Activated T-cell treated with anti-CD3 and anti-CD28 coated beads, Interleukin-2, amount 50 U/mL, for 72 hours (primary cell): ENCODE data around the gene CETN2. TPM values are rescaled to one million over a fixed set of nuclear protein-coding genes. Genes with fewer than 3 reads are reported as not detected.
"Not testable (repeated sequence)": the region's sequence is repeated elsewhere in the genome, so short reads cannot be mapped to it uniquely, and the experiment has no call there.

Source experiments
- ATAC-seq, 2 donors: fragments of 150-1000 bp; cut with Tn5 transposase; replicated peaks in 1 of 2; 2 replicates each; pipeline ENCODE4 v1.10.0; 2021; ENCODE audit warnings: moderate library complexity in 2 of 2, mild to moderate bottlenecking in 1 of 2
- DNase-seq, 2 donors: peaks; one replicate each; pipeline ENCODE4 v3.0.0; 2021 to 2022; ENCODE audit warnings: mixed read lengths in 1 of 2
- H3K27ac Mint-ChIP-seq: one replicate; pipeline ENCODE4 v1.8.0; 2022; ENCODE audit warnings: mild to moderate bottlenecking, moderate library complexity, mixed read lengths
- H3K27me3 Mint-ChIP-seq: one replicate; pipeline ENCODE4 v1.8.0; 2022; ENCODE audit warnings: low read depth, mixed read lengths
- H3K36me3 Mint-ChIP-seq, 2 donors: one replicate each; pipeline ENCODE4 v1.8.0; 2022; ENCODE audit warnings: mixed read lengths in 2 of 2, mild to moderate bottlenecking in 1 of 2; ENCODE audit not compliant: insufficient read depth in 2 of 2
- H3K4me1 Mint-ChIP-seq: one replicate; pipeline ENCODE4 v1.8.0; 2022; ENCODE audit warnings: low read depth, mixed read lengths
- H3K4me3 Mint-ChIP-seq, 2 donors: one replicate each; pipeline ENCODE4 v1.8.0; 2022; ENCODE audit warnings: mild to moderate bottlenecking in 2 of 2, mixed read lengths in 2 of 2, moderate library complexity in 2 of 2
- H3K9me3 Mint-ChIP-seq, 2 donors: one replicate each; pipeline ENCODE4 v1.8.0; 2022; ENCODE audit warnings: mixed read lengths in 2 of 2
- total RNA-seq, 2 donors: library from RNA; stranded (reverse); gene quantifications; one replicate each; pipeline ENCODE4 v1.2.3, GENCODE V29; 2022

CETN2 gene
- total RNA-seq, 2 donors from 2014 or later: 4.6 to 6.2 TPM

GRCh38 chrX:152850465-152850864 lies 19.9 kb upstream of the CETN2 start:
- DNase-seq: no peak
- ATAC-seq: no peak
- Mint-ChIP-seq H3K27me3 (peaks cover 23% of the 10 kb centered on the region), H3K9me3 (no peaks in the 10 kb centered on the region), H3K4me1 (no peaks in the 10 kb centered on the region), H3K27ac (no peak overlapping the region), H3K4me3 (no peak overlapping the region), H3K36me3 (peaks cover 1 to 3% of the 10 kb centered on the region in 2 donors)

GRCh38 chrX:152847281-152847680 lies 16.7 kb upstream of the CETN2 start:
- ATAC-seq (no peak), DNase-seq (no peak)
- Mint-ChIP-seq H3K36me3 (peaks cover 1 to 3% of the 10 kb centered on the region in 2 donors), H3K27ac (no peak overlapping the region), H3K4me3 (no peak overlapping the region), H3K9me3 (no peaks in the 10 kb centered on the region), H3K27me3 (peaks cover 11% of the 10 kb centered on the region), H3K4me1 (no peaks in the 10 kb centered on the region)

DNA sequence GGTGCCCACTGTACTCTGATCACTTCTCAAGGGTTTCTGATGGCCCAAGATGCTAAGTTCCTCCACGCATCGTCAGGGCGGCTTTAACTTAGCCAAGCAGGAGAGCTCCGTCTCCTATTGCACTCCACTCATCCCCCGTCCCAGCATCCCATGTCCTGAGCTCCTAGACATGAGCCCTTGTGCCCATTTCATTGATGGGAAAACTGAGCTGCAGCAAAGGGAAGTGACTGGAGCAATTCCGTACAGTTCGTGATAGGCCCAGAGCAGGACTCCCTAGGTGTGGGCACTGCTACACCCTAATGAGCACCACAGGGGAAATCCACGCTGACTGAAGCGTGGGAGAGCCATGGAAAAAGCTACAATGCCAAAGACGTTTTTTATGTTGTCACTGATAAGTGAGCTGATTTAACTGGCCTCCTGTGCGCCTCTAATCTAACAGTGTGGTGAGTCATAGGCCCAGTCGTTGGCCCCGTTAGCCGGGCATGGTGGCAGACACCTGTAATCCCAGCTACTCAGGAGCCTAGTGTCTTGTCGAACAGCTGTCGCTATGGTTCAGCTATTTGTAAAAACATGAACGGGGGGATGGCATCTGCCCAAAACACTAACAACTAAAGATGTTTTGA lies 15.2 kb upstream of the CETN2 start:
- Mint-ChIP-seq H3K4me1 (no peaks in the 10 kb centered on the region), H3K27me3 (peaks cover 11% of the 10 kb centered on the region), H3K36me3 (peaks cover 0 to 1% of the 10 kb centered on the region in 2 donors), H3K27ac (no peak overlapping the region), H3K9me3 (no peaks in the 10 kb centered on the region), H3K4me3 (no peak overlapping the region)
- ATAC-seq: no peak
- DNase-seq: no peak

- Mint-ChIP-seq H3K9me3 (no peaks in the 10 kb centered on the region), H3K4me3 (no peak overlapping the region), H3K27me3 (peaks cover 18% of the 10 kb centered on the region), H3K4me1 (no peaks in the 10 kb centered on the region), H3K27ac (no peak overlapping the region), H3K36me3 (peaks cover 0 to 5% of the 10 kb centered on the region in 2 donors)
- DNase-seq (no peak), ATAC-seq (no peak)
Observed at GRCh38 chrX:152844256-152844655, 13.7 kb upstream of the CETN2 start.

DNA sequence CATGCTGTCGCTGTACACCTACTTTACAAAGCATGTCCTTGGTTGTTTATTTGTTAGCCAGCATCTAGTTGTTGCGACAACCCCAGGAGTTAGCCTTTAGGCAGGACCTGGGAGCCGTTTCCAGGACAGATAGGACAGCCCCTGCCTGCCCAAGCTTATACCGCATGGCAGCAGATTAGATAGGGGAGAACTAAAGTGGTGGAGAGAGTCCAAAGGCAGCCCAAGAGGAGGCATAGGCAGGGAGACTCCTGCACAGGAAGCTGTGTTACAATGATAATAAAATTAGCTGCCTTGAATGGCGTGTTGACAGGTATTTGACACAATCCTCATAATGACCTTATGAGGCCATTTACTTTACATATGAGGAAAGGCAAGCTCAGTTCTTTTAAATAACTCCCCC lies 13.3 kb upstream of the CETN2 start:
- H3K4me1 Mint-ChIP-seq: no peaks in the 10 kb centered on the region
- H3K27me3 Mint-ChIP-seq: peaks cover 15% of the 10 kb centered on the region
- H3K4me3 Mint-ChIP-seq: no peak overlapping the region
- peaks cover 0 to 5% of the 10 kb centered on the region in 2 donors for H3K36me3 Mint-ChIP-seq
- H3K9me3 Mint-ChIP-seq: no peaks in the 10 kb centered on the region
- no peak overlapping the region for H3K27ac Mint-ChIP-seq
- DNase-seq: no peak
- ATAC-seq: no peak

DNA sequence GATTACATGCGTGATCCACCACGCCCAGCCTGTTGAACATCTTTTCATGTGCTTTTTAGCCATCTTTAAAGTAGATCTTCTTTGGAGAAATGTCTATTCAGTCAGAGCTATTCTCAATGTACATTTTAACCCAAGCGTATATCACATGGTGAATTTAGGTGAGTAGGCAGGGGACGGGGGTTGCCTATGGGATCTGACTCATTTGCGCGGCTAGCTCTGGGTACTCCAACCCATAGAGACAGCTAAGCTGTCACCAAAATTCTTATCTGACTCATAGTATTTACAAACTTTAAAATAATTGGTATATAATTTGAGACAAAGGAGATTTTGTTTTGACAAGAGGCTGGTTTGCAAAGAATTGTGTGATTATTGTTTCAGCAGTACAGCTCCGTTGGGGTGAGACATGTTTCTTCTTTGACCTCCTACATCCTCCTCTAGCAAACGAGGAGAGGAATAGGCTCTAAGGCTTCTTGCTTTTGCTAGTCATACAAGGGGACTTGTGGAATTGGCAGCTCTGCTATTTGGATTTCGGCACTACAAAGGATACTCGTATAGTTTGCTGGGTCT lies 12.3 kb upstream of the CETN2 start:
- Mint-ChIP-seq H3K4me3 (no peak overlapping the region), H3K27ac (no peak overlapping the region), H3K9me3 (no peaks in the 10 kb centered on the region), H3K27me3 (peaks cover 7% of the 10 kb centered on the region), H3K4me1 (no peaks in the 10 kb centered on the region), H3K36me3 (peaks cover 0 to 4% of the 10 kb centered on the region in 2 donors)
- ATAC-seq (no peak), DNase-seq (no peak)

- H3K4me3 Mint-ChIP-seq, DNase-seq, ATAC-seq, H3K27ac Mint-ChIP-seq, H3K9me3 Mint-ChIP-seq: not testable (repeated sequence)
- peaks cover 16% of the 10 kb centered on the region for H3K4me1 Mint-ChIP-seq
- H3K36me3 Mint-ChIP-seq: peaks cover 3 to 10% of the 10 kb centered on the region in 2 donors
- H3K27me3 Mint-ChIP-seq: peaks cover 19% of the 10 kb centered on the region
Observed at GRCh38 chrX:152835470-152835869, 4.9 kb upstream of the CETN2 start.

DNA sequence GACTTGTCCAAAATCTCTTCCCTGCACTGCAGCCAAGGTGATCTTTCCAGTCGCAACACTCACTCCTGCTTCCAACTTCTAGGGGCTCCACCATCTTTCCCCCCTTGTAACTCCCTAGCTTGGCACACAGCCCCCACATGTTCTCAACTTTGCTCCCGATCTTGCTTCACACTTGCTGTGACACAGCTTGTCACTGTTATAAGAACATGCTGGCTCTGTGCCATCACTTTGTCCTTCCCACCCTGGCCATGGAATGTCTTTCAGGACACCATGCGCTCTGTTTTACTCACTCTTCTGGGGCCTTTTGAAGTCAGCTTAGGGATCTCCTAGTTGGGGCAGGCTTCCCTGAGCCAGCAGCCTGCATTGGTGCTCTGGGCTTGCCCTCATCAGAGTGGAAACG lies 2.8 kb upstream of the CETN2 start:
- Mint-ChIP-seq H3K4me3 (no peak overlapping the region), H3K9me3 (no peaks in the 10 kb centered on the region), H3K27me3 (peaks cover 18% of the 10 kb centered on the region), H3K4me1 (peaks cover 16% of the 10 kb centered on the region), H3K27ac (no peak overlapping the region), H3K36me3 (peaks cover 3 to 7% of the 10 kb centered on the region in 2 donors)
- ATAC-seq (no peak), DNase-seq (no peak)

DNA sequence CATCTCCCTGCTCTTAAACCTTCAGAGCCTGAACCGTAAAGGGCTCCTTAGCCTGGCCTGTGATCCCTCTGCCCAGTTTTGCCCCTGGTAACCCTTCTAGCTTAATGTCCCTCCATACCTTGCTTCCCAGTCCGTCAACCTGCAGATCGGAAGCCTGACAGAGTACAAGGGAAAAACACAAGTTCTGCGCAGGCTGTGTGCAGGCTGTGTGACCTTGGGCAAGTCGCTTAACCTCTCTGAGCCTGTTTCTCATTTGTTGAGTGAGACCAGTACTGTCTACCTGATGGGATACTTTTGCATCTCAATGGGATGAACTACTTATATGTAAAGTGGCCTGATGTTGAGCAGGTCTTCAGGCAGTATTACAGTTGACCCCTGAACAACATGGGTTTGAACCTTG lies 2.0 kb upstream of the CETN2 start:
- peaks cover 16% of the 10 kb centered on the region for H3K4me1 Mint-ChIP-seq
- DNase-seq (no peak), ATAC-seq (no peak)
- peaks cover 3 to 7% of the 10 kb centered on the region in 2 donors for H3K36me3 Mint-ChIP-seq
- peak overlapping the region; percentile 94 to 96 for H3K4me3 Mint-ChIP-seq
- no peaks in the 10 kb centered on the region for H3K9me3 Mint-ChIP-seq
- peaks cover 18% of the 10 kb centered on the region for H3K27me3 Mint-ChIP-seq
- H3K27ac Mint-ChIP-seq: peak overlapping the region; percentile 6

DNA sequence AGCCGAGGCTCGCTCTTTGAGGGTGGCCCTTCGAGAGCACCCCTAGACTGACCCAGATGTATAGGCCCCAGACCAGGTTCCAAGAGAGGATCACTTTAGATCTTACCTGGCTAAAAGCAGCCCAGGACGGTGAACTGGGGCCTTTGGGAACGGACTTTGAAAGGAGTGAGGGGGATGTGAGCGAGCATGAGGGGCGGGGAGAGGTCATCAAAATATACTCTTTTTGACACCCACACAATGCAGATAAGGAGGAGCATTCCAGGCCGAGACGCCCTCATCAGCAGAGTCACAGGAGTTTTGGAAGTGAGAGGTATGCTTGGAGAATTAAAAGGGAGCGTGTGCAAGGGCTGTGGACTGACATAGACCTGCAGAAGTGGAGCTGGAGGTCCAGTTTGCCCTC lies 834 bp upstream of the CETN2 start:
- Mint-ChIP-seq H3K4me1 (peaks cover 16% of the 10 kb centered on the region), H3K27me3 (peaks cover 18% of the 10 kb centered on the region), H3K27ac (no peak overlapping the region), H3K4me3 (peak overlapping the region; percentile 94 to 96), H3K36me3 (peaks cover 0 to 2% of the 10 kb centered on the region in 2 donors), H3K9me3 (no peaks in the 10 kb centered on the region)
- ATAC-seq (no peak), DNase-seq (no peak)

DNA sequence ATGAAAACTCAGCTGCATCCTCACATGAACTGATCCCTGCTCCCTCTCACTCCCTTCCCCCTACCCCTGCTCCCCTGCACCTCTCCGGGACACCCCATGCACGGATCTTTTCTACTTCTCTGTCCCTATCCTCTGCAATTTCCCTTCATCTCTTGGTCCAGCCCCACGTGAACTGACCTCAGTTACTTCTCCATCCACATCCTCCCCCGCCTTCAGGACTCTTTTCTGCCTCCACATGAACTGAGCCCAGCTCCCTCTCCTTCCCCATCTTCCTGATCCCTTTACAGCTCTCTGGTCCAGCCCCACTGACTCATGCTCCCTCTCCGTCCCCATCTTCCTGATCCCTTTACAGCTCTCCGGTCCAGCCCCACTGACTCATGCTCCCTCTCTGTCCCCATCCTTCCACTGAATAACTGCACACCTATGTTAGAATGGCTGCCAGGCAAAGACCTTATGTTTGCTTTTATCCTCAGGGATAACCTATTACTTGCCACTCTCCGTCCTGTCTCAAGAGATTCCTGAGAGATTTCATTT lies 5.6 kb downstream of the CETN2 start:
- ATAC-seq: no peak
- Mint-ChIP-seq H3K4me1 (no peaks in the 10 kb centered on the region), H3K27me3 (peaks cover 10% of the 10 kb centered on the region), H3K9me3 (no peaks in the 10 kb centered on the region), H3K36me3 (no peaks in the 10 kb centered on the region), H3K4me3 (no peak overlapping the region), H3K27ac (no peak overlapping the region)
- DNase-seq: no peak

GRCh38 chrX:152823657-152824056 lies 6.9 kb downstream of the CETN2 start:
- Mint-ChIP-seq H3K27me3 (peaks cover 14% of the 10 kb centered on the region), H3K36me3 (no peaks in the 10 kb centered on the region), H3K27ac (no peak overlapping the region), H3K9me3 (no peaks in the 10 kb centered on the region), H3K4me1 (no peaks in the 10 kb centered on the region), H3K4me3 (no peak overlapping the region)
- DNase-seq: no peak
- no peak for ATAC-seq

DNA sequence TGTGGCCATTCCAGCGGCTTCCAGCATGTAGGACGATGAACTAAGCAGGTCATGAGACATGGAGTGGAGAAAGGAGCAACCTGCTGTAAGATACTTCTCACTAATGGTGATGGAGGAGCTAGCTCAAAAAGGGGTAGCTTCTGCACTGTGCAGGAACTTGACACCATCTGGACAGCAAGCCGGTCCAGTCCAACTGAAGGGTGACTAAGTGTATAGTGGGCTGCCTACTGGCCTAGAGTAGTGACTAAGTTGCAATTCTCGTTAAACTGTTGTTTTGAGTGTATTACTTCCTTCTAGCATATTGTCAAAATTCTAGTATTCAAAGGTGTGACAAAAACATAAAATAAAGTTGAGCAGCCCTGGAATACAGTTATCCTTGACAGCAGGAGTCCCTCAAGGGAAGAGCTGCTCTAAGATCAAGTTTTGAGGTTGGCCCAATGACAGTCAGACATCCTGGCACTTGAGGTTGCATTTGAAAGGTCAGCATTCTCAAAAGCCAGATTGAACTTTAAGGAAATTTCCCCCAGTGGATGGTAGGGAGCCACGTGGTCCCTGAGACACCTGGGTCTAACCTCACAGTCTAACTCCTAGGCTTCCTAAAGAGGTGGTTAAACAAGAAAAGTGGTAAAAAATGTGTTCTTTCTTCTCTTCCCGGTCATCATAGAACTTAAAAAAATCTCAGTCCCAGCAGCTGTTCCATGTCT lies 8.0 kb downstream of the CETN2 start:
- ATAC-seq: no peak
- H3K27ac Mint-ChIP-seq: no peak overlapping the region
- no peaks in the 10 kb centered on the region for H3K36me3 Mint-ChIP-seq

More for the DNA sequence above, 8.0 kb downstream of the CETN2 start:
- Mint-ChIP-seq H3K27me3 (peaks cover 21% of the 10 kb centered on the region), H3K9me3 (no peaks in the 10 kb centered on the region), H3K4me1 (no peaks in the 10 kb centered on the region), H3K4me3 (no peak overlapping the region)
- no peak for DNase-seq
